WTC11 (cell line): Measurements from ENCODE around the gene AAGAB. TPM values are rescaled to one million over a fixed set of nuclear protein-coding genes. Genes with fewer than 3 reads are reported as not detected.

Source experiments
- ATAC-seq: fragments of 200-7000 bp; cut with Tn5 transposase; 2 replicates; pipeline ENCODE4 v1.10.0; 2021; ENCODE audit warnings: mild to moderate bottlenecking, moderate library complexity
- CTCF ChIA-PET: fragments of 300-600 bp; sonication (Branson Sonifier 250); formaldehyde crosslinking; loops from one replicate; lab custom pipeline; 2021; ENCODE audit warnings: antibody characterized with exemption; lab: Charles Lee
- POLR2A ChIA-PET: fragments of 350-600 bp; sonication (Branson Sonifier 250); formaldehyde crosslinking; loops from one replicate; lab custom pipeline; 2021; ENCODE audit warnings: antibody characterized with exemption; lab: Charles Lee
- DNase-seq: peaks from one replicate; pipeline ENCODE4 v3.0.0; 2021; ENCODE audit warnings: low spot score
- H3K27ac Mint-ChIP-seq: 2 replicates; pipeline ENCODE4 v1.8.0; 2021; ENCODE audit warnings: mixed read lengths
- H3K27me3 Mint-ChIP-seq: 2 replicates; pipeline ENCODE4 v1.8.0; 2021; ENCODE audit warnings: low read depth, mild to moderate bottlenecking, moderate library complexity, mixed read lengths
- H3K36me3 Mint-ChIP-seq: 2 replicates; pipeline ENCODE4 v1.8.0; 2021; ENCODE audit warnings: mixed read lengths
- H3K4me1 Mint-ChIP-seq: 2 replicates; pipeline ENCODE4 v1.8.0; 2022; ENCODE audit warnings: mixed read lengths
- H3K4me3 Mint-ChIP-seq: 2 replicates; pipeline ENCODE4 v1.8.0; 2021; ENCODE audit warnings: mild to moderate bottlenecking, moderate library complexity, mixed read lengths
- H3K9me3 Mint-ChIP-seq: 2 replicates; pipeline ENCODE4 v1.8.0; 2021; ENCODE audit warnings: mixed read lengths
- E2F1 ChIP-seq: sonication (generic); formaldehyde crosslinking; IDR thresholded peaks from 2 replicates; pipeline ENCODE4 v1.8.0; 2022; ENCODE audit warnings: mild to moderate bottlenecking, missing genetic modification reagents
- E2F5 ChIP-seq: sonication (generic); formaldehyde crosslinking; IDR thresholded peaks from 2 replicates; pipeline ENCODE4 v1.8.1; 2022; ENCODE audit warnings: mild to moderate bottlenecking, moderate library complexity, missing genetic modification reagents
- ERG ChIP-seq: fragments of 250-450 bp; sonication (Bioruptor Pico); IDR thresholded peaks from 2 replicates; pipeline ENCODE4 v1.8.0; 2021; ENCODE audit warnings: mild to moderate bottlenecking
- FOXK1 ChIP-seq: sonication (generic); formaldehyde crosslinking; IDR thresholded peaks from 2 replicates; pipeline ENCODE4 v1.8.0; 2022; ENCODE audit warnings: mild to moderate bottlenecking, moderate library complexity, missing genetic modification reagents
- GABPB1 ChIP-seq: sonication (generic); formaldehyde crosslinking; IDR thresholded peaks from 2 replicates; pipeline ENCODE4 v1.8.1; 2023; ENCODE audit warnings: mild to moderate bottlenecking, missing genetic modification reagents
- NFYB ChIP-seq: sonication (generic); formaldehyde crosslinking; conservative IDR thresholded peaks from 2 replicates; pipeline ENCODE4 v1.8.0; 2022; ENCODE audit warnings: low read depth, missing genetic modification reagents
- TEAD1 ChIP-seq: sonication (generic); formaldehyde crosslinking; IDR thresholded peaks from 2 replicates; pipeline ENCODE4 v1.8.0; 2022; ENCODE audit warnings: mild to moderate bottlenecking, missing genetic modification reagents
- TP53 ChIP-seq: sonication (generic); formaldehyde crosslinking; IDR thresholded peaks from 2 replicates; pipeline ENCODE4 v1.8.1; 2023; ENCODE audit warnings: mild to moderate bottlenecking, missing genetic modification reagents
- ZNF219 ChIP-seq: sonication (generic); formaldehyde crosslinking; IDR thresholded peaks from 2 replicates; pipeline ENCODE4 v1.8.0; 2023; ENCODE audit warnings: missing genetic modification reagents, mild to moderate bottlenecking, borderline replicate concordance
- ZNF396 ChIP-seq: fragments of 250-450 bp; sonication (Bioruptor Pico); IDR thresholded peaks from 2 replicates; pipeline ENCODE4 v1.8.0; 2021; ENCODE audit warnings: mild to moderate bottlenecking, moderate library complexity, borderline replicate concordance
- ZNF671 ChIP-seq: fragments of 250-450 bp; sonication (Bioruptor Pico); IDR thresholded peaks from 2 replicates; pipeline ENCODE4 v1.8.0; 2021; ENCODE audit warnings: mild to moderate bottlenecking
- total RNA-seq: library from RNA; stranded (reverse); gene quantifications from 3 replicates; pipeline ENCODE4 v1.2.3, GENCODE V29; 2021
- TF ChIP-seq, protein P1 (sequence below): sonication (generic); formaldehyde crosslinking; IDR thresholded peaks from 2 replicates; pipeline ENCODE4 v1.8.0; 2023; ENCODE audit warnings: mild to moderate bottlenecking, missing genetic modification reagents
- TF ChIP-seq, protein P2 (sequence below): sonication (generic); formaldehyde crosslinking; IDR thresholded peaks from 2 replicates; pipeline ENCODE4 v1.8.1; 2022; ENCODE audit warnings: mild to moderate bottlenecking, missing genetic modification reagents, moderate library complexity, borderline replicate concordance
- TF ChIP-seq, protein P3 (sequence below): sonication (generic); formaldehyde crosslinking; IDR thresholded peaks from 2 replicates; pipeline ENCODE4 v1.8.1; 2023; ENCODE audit warnings: mild to moderate bottlenecking, missing genetic modification reagents, moderate library complexity
- TF ChIP-seq, protein P4 (sequence below): sonication (generic); formaldehyde crosslinking; IDR thresholded peaks from 2 replicates; pipeline ENCODE4 v1.8.1; 2023; ENCODE audit warnings: mild to moderate bottlenecking, missing genetic modification reagents, borderline replicate concordance
- TF ChIP-seq, protein P5 (sequence below): sonication (generic); formaldehyde crosslinking; IDR thresholded peaks from 2 replicates; pipeline ENCODE4 v1.8.0; 2023; ENCODE audit warnings: missing genetic modification reagents
- TF ChIP-seq, protein P6 (sequence below): sonication (generic); formaldehyde crosslinking; IDR thresholded peaks from 2 replicates; pipeline ENCODE4 v1.8.1; 2023; ENCODE audit warnings: mild to moderate bottlenecking, missing genetic modification reagents, moderate library complexity

The AAGAB gene
- total RNA-seq, 1 experiment from 2014 or later: 41.7 TPM

DNA sequence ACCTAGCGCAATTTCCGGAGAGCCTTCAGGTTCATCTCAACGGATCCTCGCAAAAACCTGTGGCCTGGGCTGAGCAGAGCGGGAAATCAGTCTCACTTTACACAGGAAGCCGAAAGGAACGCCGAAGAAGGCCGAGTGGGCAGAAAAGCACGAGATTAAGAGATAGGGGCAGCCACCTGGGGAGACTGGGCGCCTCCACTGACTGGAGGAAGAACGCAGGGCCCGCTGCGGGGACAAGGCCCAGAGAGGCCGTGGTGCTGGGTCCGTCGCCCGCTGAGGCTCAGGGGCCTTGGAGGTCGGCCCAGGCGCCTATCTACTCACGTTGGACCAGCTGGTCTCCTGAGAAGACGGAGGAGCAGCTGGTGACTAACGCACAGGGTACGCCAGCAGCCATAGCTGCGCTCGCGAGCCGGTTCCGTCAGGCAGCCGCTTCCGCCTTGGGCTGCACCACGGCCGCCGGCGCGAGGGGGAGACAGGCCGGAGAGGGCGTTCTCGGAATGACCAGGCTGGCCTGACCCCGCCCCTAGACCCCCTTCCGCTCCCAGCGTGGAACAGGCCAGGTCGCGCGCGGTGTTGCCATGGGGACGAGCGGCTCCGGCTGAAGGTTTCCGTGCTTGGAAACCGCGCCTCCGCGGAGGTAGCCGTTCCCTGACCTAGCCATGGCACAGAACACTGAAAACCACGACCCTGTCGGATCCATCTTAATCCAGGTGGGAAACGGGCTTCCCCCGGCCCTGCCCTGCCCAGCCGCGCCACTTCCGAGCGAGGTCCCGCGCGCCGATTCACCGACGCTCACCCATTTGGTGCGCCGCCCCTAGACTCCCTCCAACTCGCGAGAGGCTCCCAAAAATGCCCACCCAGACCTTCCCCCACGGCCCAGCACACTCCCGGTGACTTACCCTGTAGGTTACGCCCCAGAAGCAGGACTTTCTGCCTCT is at the start of gene AAGAB, which contains the start of gene IQCH (continued):
- TF ChIP-seq FOXK1 (peak; percentile 81), E2F5 (CRISPR knock-in tag) (peak; percentile 79; the same call in 1 of the 2 replicates), E2F1 (CRISPR knock-in tag) (no peak), ZNF396 (CRISPR knock-in tag) (no peak), ERG (CRISPR knock-in tag) (no peak), TEAD1 (CRISPR knock-in tag) (peak; percentile 66; the same call in 1 of the 2 replicates), NFYB (CRISPR knock-in tag) (peak; percentile 41)
- TF ChIP-seq, protein P1, sequence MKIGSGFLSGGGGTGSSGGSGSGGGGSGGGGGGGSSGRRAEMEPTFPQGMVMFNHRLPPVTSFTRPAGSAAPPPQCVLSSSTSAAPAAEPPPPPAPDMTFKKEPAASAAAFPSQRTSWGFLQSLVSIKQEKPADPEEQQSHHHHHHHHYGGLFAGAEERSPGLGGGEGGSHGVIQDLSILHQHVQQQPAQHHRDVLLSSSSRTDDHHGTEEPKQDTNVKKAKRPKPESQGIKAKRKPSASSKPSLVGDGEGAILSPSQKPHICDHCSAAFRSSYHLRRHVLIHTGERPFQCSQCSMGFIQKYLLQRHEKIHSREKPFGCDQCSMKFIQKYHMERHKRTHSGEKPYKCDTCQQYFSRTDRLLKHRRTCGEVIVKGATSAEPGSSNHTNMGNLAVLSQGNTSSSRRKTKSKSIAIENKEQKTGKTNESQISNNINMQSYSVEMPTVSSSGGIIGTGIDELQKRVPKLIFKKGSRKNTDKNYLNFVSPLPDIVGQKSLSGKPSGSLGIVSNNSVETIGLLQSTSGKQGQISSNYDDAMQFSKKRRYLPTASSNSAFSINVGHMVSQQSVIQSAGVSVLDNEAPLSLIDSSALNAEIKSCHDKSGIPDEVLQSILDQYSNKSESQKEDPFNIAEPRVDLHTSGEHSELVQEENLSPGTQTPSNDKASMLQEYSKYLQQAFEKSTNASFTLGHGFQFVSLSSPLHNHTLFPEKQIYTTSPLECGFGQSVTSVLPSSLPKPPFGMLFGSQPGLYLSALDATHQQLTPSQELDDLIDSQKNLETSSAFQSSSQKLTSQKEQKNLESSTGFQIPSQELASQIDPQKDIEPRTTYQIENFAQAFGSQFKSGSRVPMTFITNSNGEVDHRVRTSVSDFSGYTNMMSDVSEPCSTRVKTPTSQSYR (CRISPR knock-in tag): 0 out of 2 replicates have a peak, but pooled peaks have one; percentile 23
- TF ChIP-seq, protein P2, sequence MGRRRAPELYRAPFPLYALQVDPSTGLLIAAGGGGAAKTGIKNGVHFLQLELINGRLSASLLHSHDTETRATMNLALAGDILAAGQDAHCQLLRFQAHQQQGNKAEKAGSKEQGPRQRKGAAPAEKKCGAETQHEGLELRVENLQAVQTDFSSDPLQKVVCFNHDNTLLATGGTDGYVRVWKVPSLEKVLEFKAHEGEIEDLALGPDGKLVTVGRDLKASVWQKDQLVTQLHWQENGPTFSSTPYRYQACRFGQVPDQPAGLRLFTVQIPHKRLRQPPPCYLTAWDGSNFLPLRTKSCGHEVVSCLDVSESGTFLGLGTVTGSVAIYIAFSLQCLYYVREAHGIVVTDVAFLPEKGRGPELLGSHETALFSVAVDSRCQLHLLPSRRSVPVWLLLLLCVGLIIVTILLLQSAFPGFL (CRISPR knock-in tag): no peak
- TF ChIP-seq, protein P3, sequence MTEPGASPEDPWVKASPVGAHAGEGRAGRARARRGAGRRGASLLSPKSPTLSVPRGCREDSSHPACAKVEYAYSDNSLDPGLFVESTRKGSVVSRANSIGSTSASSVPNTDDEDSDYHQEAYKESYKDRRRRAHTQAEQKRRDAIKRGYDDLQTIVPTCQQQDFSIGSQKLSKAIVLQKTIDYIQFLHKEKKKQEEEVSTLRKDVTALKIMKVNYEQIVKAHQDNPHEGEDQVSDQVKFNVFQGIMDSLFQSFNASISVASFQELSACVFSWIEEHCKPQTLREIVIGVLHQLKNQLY: no peak
- TF ChIP-seq, all 79 proteins: peak for 19

GRCh38 chr15:67303490-67304363 is 49.3 kb upstream of the AAGAB start:
- H3K27ac Mint-ChIP-seq: no peak overlapping the region; the same call in 1 of the 2 replicates
- CTCF ChIA-PET: interaction anchor here (0.6 to 2.9 kb wide), 17 partner anchors 9 to 398 kb away, joined by 3 to 36 read pairs (median 4); no protein-coding TSS in a partner anchor
- H3K4me1 Mint-ChIP-seq: peaks cover 7% of the 10 kb centered on the region
- DNase-seq: no peak
- no peaks in the 10 kb centered on the region for H3K36me3 Mint-ChIP-seq
- peak; percentile 74 for ATAC-seq
- H3K4me3 Mint-ChIP-seq: no peak overlapping the region
- H3K9me3 Mint-ChIP-seq: no peaks in the 10 kb centered on the region
- POLR2A ChIA-PET: interaction anchor here (0.6 kb wide), 1 partner anchor 26 kb away, joined by 4 read pairs; no protein-coding TSS in a partner anchor
- no peaks in the 10 kb centered on the region for H3K27me3 Mint-ChIP-seq
- TF ChIP-seq TP53 (CRISPR knock-in tag): no peak
- TF ChIP-seq, protein P4, sequence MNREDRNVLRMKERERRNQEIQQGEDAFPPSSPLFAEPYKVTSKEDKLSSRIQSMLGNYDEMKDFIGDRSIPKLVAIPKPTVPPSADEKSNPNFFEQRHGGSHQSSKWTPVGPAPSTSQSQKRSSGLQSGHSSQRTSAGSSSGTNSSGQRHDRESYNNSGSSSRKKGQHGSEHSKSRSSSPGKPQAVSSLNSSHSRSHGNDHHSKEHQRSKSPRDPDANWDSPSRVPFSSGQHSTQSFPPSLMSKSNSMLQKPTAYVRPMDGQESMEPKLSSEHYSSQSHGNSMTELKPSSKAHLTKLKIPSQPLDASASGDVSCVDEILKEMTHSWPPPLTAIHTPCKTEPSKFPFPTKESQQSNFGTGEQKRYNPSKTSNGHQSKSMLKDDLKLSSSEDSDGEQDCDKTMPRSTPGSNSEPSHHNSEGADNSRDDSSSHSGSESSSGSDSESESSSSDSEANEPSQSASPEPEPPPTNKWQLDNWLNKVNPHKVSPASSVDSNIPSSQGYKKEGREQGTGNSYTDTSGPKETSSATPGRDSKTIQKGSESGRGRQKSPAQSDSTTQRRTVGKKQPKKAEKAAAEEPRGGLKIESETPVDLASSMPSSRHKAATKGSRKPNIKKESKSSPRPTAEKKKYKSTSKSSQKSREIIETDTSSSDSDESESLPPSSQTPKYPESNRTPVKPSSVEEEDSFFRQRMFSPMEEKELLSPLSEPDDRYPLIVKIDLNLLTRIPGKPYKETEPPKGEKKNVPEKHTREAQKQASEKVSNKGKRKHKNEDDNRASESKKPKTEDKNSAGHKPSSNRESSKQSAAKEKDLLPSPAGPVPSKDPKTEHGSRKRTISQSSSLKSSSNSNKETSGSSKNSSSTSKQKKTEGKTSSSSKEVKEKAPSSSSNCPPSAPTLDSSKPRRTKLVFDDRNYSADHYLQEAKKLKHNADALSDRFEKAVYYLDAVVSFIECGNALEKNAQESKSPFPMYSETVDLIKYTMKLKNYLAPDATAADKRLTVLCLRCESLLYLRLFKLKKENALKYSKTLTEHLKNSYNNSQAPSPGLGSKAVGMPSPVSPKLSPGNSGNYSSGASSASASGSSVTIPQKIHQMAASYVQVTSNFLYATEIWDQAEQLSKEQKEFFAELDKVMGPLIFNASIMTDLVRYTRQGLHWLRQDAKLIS (CRISPR knock-in tag): no peak
- TF ChIP-seq ZNF671 (CRISPR knock-in tag): no peak
- no peak for TF ChIP-seq GABPB1 (CRISPR knock-in tag)
- TF ChIP-seq, protein P5, sequence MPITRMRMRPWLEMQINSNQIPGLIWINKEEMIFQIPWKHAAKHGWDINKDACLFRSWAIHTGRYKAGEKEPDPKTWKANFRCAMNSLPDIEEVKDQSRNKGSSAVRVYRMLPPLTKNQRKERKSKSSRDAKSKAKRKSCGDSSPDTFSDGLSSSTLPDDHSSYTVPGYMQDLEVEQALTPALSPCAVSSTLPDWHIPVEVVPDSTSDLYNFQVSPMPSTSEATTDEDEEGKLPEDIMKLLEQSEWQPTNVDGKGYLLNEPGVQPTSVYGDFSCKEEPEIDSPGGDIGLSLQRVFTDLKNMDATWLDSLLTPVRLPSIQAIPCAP (CRISPR knock-in tag): no peak
- TF ChIP-seq ZNF219 (CRISPR knock-in tag): no peak
- TF ChIP-seq, protein P6, sequence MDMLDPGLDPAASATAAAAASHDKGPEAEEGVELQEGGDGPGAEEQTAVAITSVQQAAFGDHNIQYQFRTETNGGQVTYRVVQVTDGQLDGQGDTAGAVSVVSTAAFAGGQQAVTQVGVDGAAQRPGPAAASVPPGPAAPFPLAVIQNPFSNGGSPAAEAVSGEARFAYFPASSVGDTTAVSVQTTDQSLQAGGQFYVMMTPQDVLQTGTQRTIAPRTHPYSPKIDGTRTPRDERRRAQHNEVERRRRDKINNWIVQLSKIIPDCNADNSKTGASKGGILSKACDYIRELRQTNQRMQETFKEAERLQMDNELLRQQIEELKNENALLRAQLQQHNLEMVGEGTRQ (CRISPR knock-in tag): no peak
- no peak for TF ChIP-seq ZNF396 (CRISPR knock-in tag)
